ENCODE measurements around the gene ZBTB40.

- TF ChIP-seq CTCF (IDR thresholded peaks at IDR 0.05; ENCODE audit: low read depth, low read length) (no peak), EZH2phosphoT487 (IDR thresholded peaks at IDR 0.05; ENCODE audit: low read depth) (no peak)
Measured at GRCh38 chr1:22494144-22494543, 42.5 kb downstream of the ZBTB40 start.

All from OCI-LY3 (cell line).